GM21529 (cell line): ENCODE data around the gene SORBS1.
A peak's percentile ranks its signal among the peaks of the same experiment; 100 is the strongest.

ENCODE experiments used
- ATAC-seq: cut with Tn5 transposase; IDR thresholded peaks from one replicate; pipeline ENCODE4 v1.9.1; 2021; ENCODE audit not compliant: unreplicated experiment

SORBS1 gene

GRCh38 chr10:95394161-95394880 is 166.8 kb downstream of the SORBS1 start:
- no peak for ATAC-seq

GRCh38 chr10:95392681-95393164 is 168.4 kb downstream of the SORBS1 start:
- no peak for ATAC-seq

- ATAC-seq, result no peak
These were observed 169.0 kb downstream of the SORBS1 start for GRCh38 chr10:95392217-95392584.

- ATAC-seq, result no peak
These were observed 169.5 kb downstream of the SORBS1 start for GRCh38 chr10:95391581-95392216.

GRCh38 chr10:95391164-95391563 is 170.0 kb downstream of the SORBS1 start:
- ATAC-seq, result no peak

GRCh38 chr10:95389982-95390381 is 171.2 kb downstream of the SORBS1 start:
- no peak for ATAC-seq

- no peak for ATAC-seq
These were observed 172.0 kb downstream of the SORBS1 start for GRCh38 chr10:95389176-95389575.

- ATAC-seq, result no peak
These were observed 172.6 kb downstream of the SORBS1 start for GRCh38 chr10:95388539-95388938.

- ATAC-seq, result no peak
These were observed 173.1 kb downstream of the SORBS1 start for GRCh38 chr10:95388109-95388471.

- ATAC-seq, result no peak
These were observed 177.0 kb downstream of the SORBS1 start for GRCh38 chr10:95384011-95384704.

- no peak for ATAC-seq
These were observed 178.6 kb downstream of the SORBS1 start for GRCh38 chr10:95382596-95382995.

- no peak for ATAC-seq
These were observed 179.0 kb downstream of the SORBS1 start for GRCh38 chr10:95382174-95382573.

- no peak for ATAC-seq
These were observed 183.2 kb downstream of the SORBS1 start for GRCh38 chr10:95377950-95378349.

- no peak for ATAC-seq
These were observed 185.8 kb downstream of the SORBS1 start for GRCh38 chr10:95375418-95375817.

GRCh38 chr10:95374597-95375209 is 186.5 kb downstream of the SORBS1 start:
- ATAC-seq, result peak; percentile 93

GRCh38 chr10:95373660-95374059 is 187.5 kb downstream of the SORBS1 start:
- ATAC-seq, result no peak

GRCh38 chr10:95364342-95364741 is 196.8 kb downstream of the SORBS1 start:
- ATAC-seq, result no peak

- peak; percentile 78 for ATAC-seq
These were observed 197.8 kb downstream of the SORBS1 start for GRCh38 chr10:95363303-95363912.

- peak; percentile 61 for ATAC-seq
These were observed 201.0 kb downstream of the SORBS1 start for GRCh38 chr10:95360122-95360714.

GRCh38 chr10:95359466-95359865 is 201.7 kb downstream of the SORBS1 start:
- no peak for ATAC-seq
